Measurements from ENCODE around the gene STK32C.
A peak's percentile ranks its signal among the peaks of the same experiment; 100 is the strongest.
"Not testable (repeated sequence)": the region's sequence is repeated elsewhere in the genome, so short reads cannot be mapped to it uniquely, and the experiment has no call there.

The STK32C gene

GRCh38 chr10:132319853-132320653, 12.3 kb upstream of the STK32C start:
- peak overlapping the region; percentile 34 for H3K27ac Mint-ChIP-seq
- H3K4me1 Mint-ChIP-seq = peaks cover 8 to 19% of the 10 kb centered on the region in 2 donors
- ATAC-seq (replicated peaks) = peak; percentile 97 to 98
- H3K36me3 Mint-ChIP-seq = peaks cover 11 to 26% of the 10 kb centered on the region in 2 donors
- H3K9me3 Mint-ChIP-seq = no peaks in the 10 kb centered on the region
- DNase-seq = peak; percentile 19
- H3K27me3 Mint-ChIP-seq = no peaks in the 10 kb centered on the region
- peak overlapping the region; percentile 23 to 37 for H3K4me3 Mint-ChIP-seq

GRCh38 chr10:132317477-132317876, 9.7 kb upstream of the STK32C start:
- H3K27ac Mint-ChIP-seq; H3K27me3 Mint-ChIP-seq; H3K4me3 Mint-ChIP-seq; H3K9me3 Mint-ChIP-seq; ATAC-seq (replicated peaks); DNase-seq; H3K36me3 Mint-ChIP-seq: not testable (repeated sequence)
- peaks cover 8 to 19% of the 10 kb centered on the region in 2 donors for H3K4me1 Mint-ChIP-seq

- no peak for DNase-seq
- no peak overlapping the region for H3K4me3 Mint-ChIP-seq
- peaks cover 4 to 7% of the 10 kb centered on the region in 2 donors for H3K9me3 Mint-ChIP-seq
- peaks cover 8 to 19% of the 10 kb centered on the region in 2 donors for H3K4me1 Mint-ChIP-seq
- no peak overlapping the region for H3K27ac Mint-ChIP-seq
- H3K27me3 Mint-ChIP-seq = no peaks in the 10 kb centered on the region
- H3K36me3 Mint-ChIP-seq = peaks cover 5 to 7% of the 10 kb centered on the region in 2 donors
- ATAC-seq (replicated peaks) = no peak
Observed at GRCh38 chr10:132316133-132316532, 8.4 kb upstream of the STK32C start.

- not testable (repeated sequence) for H3K36me3 Mint-ChIP-seq; DNase-seq; H3K4me1 Mint-ChIP-seq; H3K27me3 Mint-ChIP-seq; H3K9me3 Mint-ChIP-seq; H3K4me3 Mint-ChIP-seq; H3K27ac Mint-ChIP-seq; ATAC-seq (replicated peaks)
Observed at GRCh38 chr10:132314881-132315280, 7.1 kb upstream of the STK32C start.

- no peak overlapping the region for H3K4me3 Mint-ChIP-seq
- H3K27ac Mint-ChIP-seq = no peak overlapping the region
- H3K9me3 Mint-ChIP-seq = peaks cover 4 to 7% of the 10 kb centered on the region in 2 donors
- peaks cover 0 to 7% of the 10 kb centered on the region in 2 donors for H3K27me3 Mint-ChIP-seq
- ATAC-seq (replicated peaks) (no peak), DNase-seq (no peak)
- peaks cover 4 to 5% of the 10 kb centered on the region in 2 donors for H3K36me3 Mint-ChIP-seq
- H3K4me1 Mint-ChIP-seq = peaks cover 0 to 1% of the 10 kb centered on the region in 2 donors
Observed at GRCh38 chr10:132314336-132314735, 6.6 kb upstream of the STK32C start.

- H3K9me3 Mint-ChIP-seq = peaks cover 4 to 7% of the 10 kb centered on the region in 2 donors
- DNase-seq = no peak
- no peak overlapping the region for H3K27ac Mint-ChIP-seq
- no peaks in the 10 kb centered on the region for H3K4me1 Mint-ChIP-seq
- no peak for ATAC-seq (replicated peaks)
- H3K36me3 Mint-ChIP-seq = peaks cover 4 to 5% of the 10 kb centered on the region in 2 donors
- H3K4me3 Mint-ChIP-seq = no peak overlapping the region
- H3K27me3 Mint-ChIP-seq = peaks cover 0 to 11% of the 10 kb centered on the region in 2 donors
Observed at GRCh38 chr10:132313865-132314264, 6.1 kb upstream of the STK32C start.

GRCh38 chr10:132313305-132313704, 5.6 kb upstream of the STK32C start:
- Mint-ChIP-seq H3K36me3 (peaks cover 4 to 5% of the 10 kb centered on the region in 2 donors), H3K4me1 (no peaks in the 10 kb centered on the region), H3K27me3 (peaks cover 0 to 11% of the 10 kb centered on the region in 2 donors), H3K9me3 (peaks cover 4 to 7% of the 10 kb centered on the region in 2 donors), H3K4me3 (no peak overlapping the region), H3K27ac (no peak overlapping the region)
- DNase-seq = no peak
- ATAC-seq (replicated peaks) = no peak

GRCh38 chr10:132311338-132311939, 3.7 kb upstream of the STK32C start:
- H3K9me3 Mint-ChIP-seq = peaks cover 4 to 7% of the 10 kb centered on the region in 2 donors
- DNase-seq (no peak), ATAC-seq (replicated peaks) (no peak)
- H3K36me3 Mint-ChIP-seq = peaks cover 5 to 8% of the 10 kb centered on the region in 2 donors
- H3K4me1 Mint-ChIP-seq = peaks cover 3 to 8% of the 10 kb centered on the region in 2 donors
- peaks cover 6 to 15% of the 10 kb centered on the region in 2 donors for H3K27me3 Mint-ChIP-seq
- H3K4me3 Mint-ChIP-seq = no peak overlapping the region
- H3K27ac Mint-ChIP-seq = no peak overlapping the region

- ATAC-seq (replicated peaks) = no peak
- no peak for DNase-seq
- peaks cover 5 to 12% of the 10 kb centered on the region in 2 donors for H3K36me3 Mint-ChIP-seq
- peaks cover 4 to 7% of the 10 kb centered on the region in 2 donors for H3K9me3 Mint-ChIP-seq
- peaks cover 11 to 20% of the 10 kb centered on the region in 2 donors for H3K27me3 Mint-ChIP-seq
- no peak overlapping the region for H3K4me3 Mint-ChIP-seq
- H3K27ac Mint-ChIP-seq = no peak overlapping the region
- peaks cover 3 to 13% of the 10 kb centered on the region in 2 donors for H3K4me1 Mint-ChIP-seq
Observed at GRCh38 chr10:132310701-132311337, 3.1 kb upstream of the STK32C start.

GRCh38 chr10:132309879-132310591, 2.3 kb upstream of the STK32C start:
- Mint-ChIP-seq H3K27me3 (peaks cover 16 to 24% of the 10 kb centered on the region in 2 donors), H3K4me1 (peaks cover 3 to 13% of the 10 kb centered on the region in 2 donors), H3K36me3 (peaks cover 5 to 16% of the 10 kb centered on the region in 2 donors), H3K4me3 (peak overlapping the region in 1 of 2 donors; percentile 48), H3K27ac (no peak overlapping the region), H3K9me3 (peaks cover 4 to 7% of the 10 kb centered on the region in 2 donors)
- DNase-seq = no peak
- no peak for ATAC-seq (replicated peaks)

- Mint-ChIP-seq H3K4me3 (peak overlapping the region in 1 of 2 donors; percentile 48), H3K27me3 (peaks cover 16 to 24% of the 10 kb centered on the region in 2 donors)
Observed at GRCh38 chr10:132309471-132309865, 1.7 kb upstream of the STK32C start.

GRCh38 chr10:132308587-132309470, 1.1 kb upstream of the STK32C start:
- Mint-ChIP-seq H3K27me3 (peaks cover 16 to 24% of the 10 kb centered on the region in 2 donors), H3K27ac (no peak overlapping the region), H3K9me3 (peaks cover 0 to 3% of the 10 kb centered on the region in 2 donors), H3K4me3 (peak overlapping the region; percentile 48 to 67), H3K4me1 (peaks cover 3 to 13% of the 10 kb centered on the region in 2 donors), H3K36me3 (peaks cover 5 to 16% of the 10 kb centered on the region in 2 donors)
- no peak for DNase-seq
- peak in 1 of 2 donors; percentile 4 for ATAC-seq (replicated peaks)

More at GRCh38 chr10:132309471-132309865, 1.7 kb upstream of the STK32C start:
- H3K36me3 Mint-ChIP-seq = peaks cover 5 to 16% of the 10 kb centered on the region in 2 donors
- H3K4me1 Mint-ChIP-seq = peaks cover 3 to 13% of the 10 kb centered on the region in 2 donors
- no peak overlapping the region for H3K27ac Mint-ChIP-seq
- DNase-seq = no peak
- peaks cover 4 to 7% of the 10 kb centered on the region in 2 donors for H3K9me3 Mint-ChIP-seq
- ATAC-seq (replicated peaks) = no peak

All from stimulated activated naive B cell treated with anti-CD40 and anti-IgM and Interleukin-4, amounts not matched to agents 10 μg/mL and 1 μg/mL and 100 μg/mL, for 72 hours (primary cell).